ENCODE data around the gene GNB2. TPM values are rescaled to one million over a fixed set of nuclear protein-coding genes. Genes with fewer than 3 reads are reported as not detected.

Gene GNB2
- total and polyA plus RNA-seq, 2 of the 13 experiments (the other 11 are each of a cell fraction or from before 2014, with no cell fraction given), result 48.3 to 67.1 TPM

- TF ChIP-seq ZNF280B (CRISPR knock-in tag; IDR thresholded peaks at IDR 0.05; ENCODE audit: borderline replicate concordance) (peak; percentile 49; the same call in 1 of the 2 replicates), ZNF33B (CRISPR knock-in tag; IDR thresholded peaks at IDR 0.05) (no peak), TCF7L2 (IDR thresholded peaks at IDR 0.05; ENCODE audit: low read depth, low read length) (no peak), HNF4G (IDR thresholded peaks at IDR 0.05; ENCODE audit: borderline replicate concordance, low read depth, low read length) (no peak), HNF4G (CRISPR knock-in tag; IDR thresholded peaks at IDR 0.05; ENCODE audit: borderline replicate concordance, low read depth) (no peak), CBFB (CRISPR knock-in tag; IDR thresholded peaks at IDR 0.05) (no peak), HOXD1 (CRISPR knock-in tag; IDR thresholded peaks at IDR 0.05) (no peak; the same call in 1 of the 2 replicates), ZNF546 (CRISPR knock-in tag; conservative IDR thresholded peaks at IDR 0.05) (no peak), KDM6A (CRISPR knock-in tag; IDR thresholded peaks at IDR 0.05; ENCODE audit: low read depth) (no peak; the same call in 1 of the 2 replicates), PCBP1 (IDR thresholded peaks at IDR 0.05; ENCODE audit: borderline replicate concordance, low read depth, low read length) (no peak), JUNB (CRISPR knock-in tag; IDR thresholded peaks at IDR 0.05; ENCODE audit: borderline replicate concordance) (no peak), KAT2B (IDR thresholded peaks at IDR 0.05; ENCODE audit: borderline replicate concordance, low read depth, low read length) (no peak), BATF2 (CRISPR knock-in tag; IDR thresholded peaks at IDR 0.05) (no peak), MAZ (IDR thresholded peaks at IDR 0.05; ENCODE audit: borderline replicate concordance, low read depth, low read length) (no peak), MAZ (CRISPR knock-in tag; IDR thresholded peaks at IDR 0.05; ENCODE audit: low read depth) (no peak), ZNF687 (CRISPR knock-in tag; IDR thresholded peaks at IDR 0.05) (peak; percentile 99), HIVEP1 (CRISPR knock-in tag; IDR thresholded peaks at IDR 0.05) (no peak; the same call in 1 of the 2 replicates), GMEB1 (CRISPR knock-in tag; IDR thresholded peaks at IDR 0.05; ENCODE audit: borderline replicate concordance) (peak; percentile 61; the same call in 1 of the 2 replicates)
- TF ChIP-seq, protein P1, sequence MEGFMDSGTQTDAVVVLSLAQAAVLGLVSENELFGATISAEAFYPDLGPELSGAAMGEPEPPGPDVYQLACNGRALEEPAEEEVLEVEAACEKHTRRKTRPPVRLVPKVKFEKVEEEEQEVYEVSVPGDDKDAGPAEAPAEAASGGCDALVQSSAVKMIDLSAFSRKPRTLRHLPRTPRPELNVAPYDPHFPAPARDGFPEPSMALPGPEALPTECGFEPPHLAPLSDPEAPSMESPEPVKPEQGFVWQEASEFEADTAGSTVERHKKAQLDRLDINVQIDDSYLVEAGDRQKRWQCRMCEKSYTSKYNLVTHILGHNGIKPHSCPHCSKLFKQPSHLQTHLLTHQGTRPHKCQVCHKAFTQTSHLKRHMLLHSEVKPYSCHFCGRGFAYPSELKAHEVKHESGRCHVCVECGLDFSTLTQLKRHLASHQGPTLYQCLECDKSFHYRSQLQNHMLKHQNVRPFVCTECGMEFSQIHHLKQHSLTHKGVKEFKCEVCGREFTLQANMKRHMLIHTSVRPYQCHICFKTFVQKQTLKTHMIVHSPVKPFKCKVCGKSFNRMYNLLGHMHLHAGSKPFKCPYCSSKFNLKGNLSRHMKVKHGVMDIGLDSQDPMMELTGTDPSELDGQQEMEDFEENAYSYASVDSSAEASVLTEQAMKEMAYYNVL (CRISPR knock-in tag; IDR thresholded peaks at IDR 0.05; ENCODE audit: borderline replicate concordance), result 0 out of 2 replicates have a peak, but pooled peaks have one; percentile 25
Observed at GRCh38 chr7:100723732-100724275, 50.3 kb downstream of the GNB2 start (continued).
